Right lobe of liver (tissue), 4 donors: Measurements from ENCODE around the gene DNASE2B.

ENCODE experiments used
- CTCF ChIP-seq, 4 donors: fragments of 200-600 bp in 3 of 4; fragments of 450-650 bp in 1 of 4; IDR thresholded peaks; one replicate each; pipeline versions ENCODE4 v1.5.1 to v1.8.0; 2016 to 2022; ENCODE audit warnings: antibody characterized with exemption in 4 of 4, mild to moderate bottlenecking in 2 of 4
- POLR2A ChIP-seq: fragments of 450-650 bp; IDR thresholded peaks from one replicate; pipeline ENCODE4 v1.6.1; 2017; ENCODE audit warnings: antibody characterized with exemption, mild to moderate bottlenecking
- donor health status: DM: no; HTN: no; CAD: no.
- donor health status: DM: no; HTN: no; CAD: no.
- donor health status: DM: no; HTN: yes; CAD: no.

DNA sequence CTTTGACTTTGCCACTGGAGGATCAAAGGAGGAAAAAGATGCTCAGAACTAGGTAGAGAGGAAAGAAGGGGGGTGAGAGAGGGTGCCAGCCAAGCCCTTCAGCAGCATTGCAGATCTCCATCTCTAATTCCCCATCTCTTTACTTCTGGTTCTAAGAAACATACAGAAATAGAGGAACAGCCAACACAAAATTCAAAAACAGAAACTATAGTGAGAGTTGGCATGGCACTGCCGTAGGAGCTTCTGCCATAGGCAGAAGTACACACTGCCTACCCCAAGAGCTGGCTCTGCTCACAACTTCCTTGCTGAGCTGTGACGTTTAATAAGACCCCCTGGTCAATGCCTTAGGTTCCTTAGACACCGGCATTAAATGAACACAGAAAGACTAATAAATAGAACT is 54.2 kb downstream of the DNASE2B start:
- no peak for TF ChIP-seq CTCF (IDR thresholded peaks at IDR 0.05)
- no peak for TF ChIP-seq POLR2A
